Mononuclear cell (primary cell): ENCODE data around the gene ARHGAP25. TPM values are rescaled to one million over a fixed set of nuclear protein-coding genes. Genes with fewer than 3 reads are reported as not detected.

Source experiments
- H3K27me3 ChIP-seq: 2 replicates; pipeline ENCODE4 v1.6.0; 2011; ENCODE audit warnings: low read length, control low read depth; ENCODE audit not compliant: insufficient read depth
- H3K4me1 ChIP-seq: 2 replicates; pipeline ENCODE4 v1.5.1; 2011; ENCODE audit warnings: mild to moderate bottlenecking, low read length, control low read depth; ENCODE audit not compliant: insufficient read depth
- H3K4me3 ChIP-seq: 2 replicates; pipeline ENCODE4 v1.5.1; 2011; ENCODE audit warnings: mild to moderate bottlenecking, low read length, moderate library complexity
- H3K9me3 ChIP-seq: 2 replicates; pipeline ENCODE4 v1.5.1; 2011; ENCODE audit warnings: low read depth, mild to moderate bottlenecking, control low read depth, low read length
- total RNA-seq: library from RNA; depleted of rRNA; stranded (reverse); fragments of >200 nt; gene quantifications from one replicate; pipeline ENCODE4 v1.2.3, GENCODE V29; 2012

Gene ARHGAP25
- total RNA-seq, 1 donor, result 28.2 TPM

DNA sequence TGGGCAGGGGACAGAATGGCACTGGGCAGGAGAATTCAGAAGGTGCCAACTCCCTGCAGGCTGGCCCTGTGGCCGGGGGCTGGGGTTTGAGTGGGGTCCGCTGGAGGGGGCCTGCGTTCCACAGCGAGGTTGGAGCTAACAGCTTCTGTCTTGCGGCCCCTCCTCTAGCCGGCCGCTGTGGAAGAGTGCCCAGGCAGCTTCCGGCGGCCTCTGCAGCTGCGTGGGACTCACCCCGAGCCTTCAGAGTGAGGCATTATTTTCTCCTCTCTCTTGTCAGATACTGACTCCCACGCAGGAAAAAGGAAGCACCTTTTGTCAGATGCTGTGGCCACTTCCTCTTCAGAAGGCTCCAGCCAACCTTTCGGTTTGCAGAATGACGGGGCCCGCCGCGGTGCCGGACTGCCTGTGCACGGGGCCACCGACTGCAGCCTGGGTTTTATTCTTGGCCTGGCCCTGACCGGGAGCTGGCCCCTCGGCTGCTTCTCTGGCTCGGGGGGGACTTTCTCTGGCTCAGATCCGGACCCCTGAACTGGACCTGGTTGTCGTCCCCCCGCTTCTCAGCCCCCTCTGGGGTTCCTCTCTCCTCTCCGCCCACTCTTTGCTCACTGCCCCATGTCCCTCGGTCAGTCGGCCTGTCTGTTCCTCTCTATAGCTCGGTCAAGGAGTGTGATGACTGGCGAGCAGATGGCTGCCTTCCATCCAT is 40.1 kb downstream of the ARHGAP25 start:
- Histone ChIP-seq H3K4me3 (peak overlapping the region; percentile 61), H3K27me3 (no peaks in the 10 kb centered on the region), H3K9me3 (no peaks in the 10 kb centered on the region), H3K4me1 (peaks cover 86% of the 10 kb centered on the region)

DNA sequence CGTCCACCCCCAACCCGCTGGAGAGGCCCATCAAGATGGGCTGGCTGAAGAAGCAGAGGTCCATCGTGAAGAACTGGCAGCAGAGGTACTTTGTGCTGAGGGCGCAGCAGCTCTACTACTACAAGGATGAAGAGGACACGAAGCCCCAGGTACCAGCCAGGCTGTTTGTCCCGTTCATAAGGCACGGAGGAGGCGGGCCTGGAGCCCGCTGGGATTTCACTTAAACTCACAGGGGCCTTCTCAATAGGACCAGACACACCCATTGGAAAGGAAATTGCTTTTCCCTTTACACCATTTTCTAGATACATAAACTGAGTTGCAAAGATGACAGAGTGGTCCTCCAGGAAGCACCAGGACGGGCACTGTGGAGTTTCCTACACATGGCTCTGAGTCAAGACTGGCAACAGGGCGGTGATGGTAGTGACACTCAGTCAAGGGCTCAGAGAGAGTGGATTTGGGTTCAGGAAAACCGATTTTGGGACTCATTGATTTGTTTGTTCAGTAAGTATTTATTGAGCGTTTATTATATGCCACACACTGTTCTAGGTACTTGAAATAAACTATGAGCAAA is 40.7 kb downstream of the ARHGAP25 start:
- Histone ChIP-seq H3K4me3 (peak overlapping the region; percentile 61), H3K27me3 (no peaks in the 10 kb centered on the region), H3K4me1 (peaks cover 86% of the 10 kb centered on the region), H3K9me3 (no peaks in the 10 kb centered on the region)

GRCh38 chr2:68776124-68776523 is 41.5 kb downstream of the ARHGAP25 start:
- Histone ChIP-seq H3K4me3 (peak overlapping the region; percentile 61), H3K9me3 (no peaks in the 10 kb centered on the region), H3K27me3 (no peaks in the 10 kb centered on the region), H3K4me1 (peaks cover 86% of the 10 kb centered on the region)

- Histone ChIP-seq H3K4me3 (peak overlapping the region; percentile 8), H3K9me3 (no peaks in the 10 kb centered on the region), H3K4me1 (peaks cover 86% of the 10 kb centered on the region), H3K27me3 (no peaks in the 10 kb centered on the region)
Observed at GRCh38 chr2:68779595-68779994, 45.0 kb downstream of the ARHGAP25 start.

DNA sequence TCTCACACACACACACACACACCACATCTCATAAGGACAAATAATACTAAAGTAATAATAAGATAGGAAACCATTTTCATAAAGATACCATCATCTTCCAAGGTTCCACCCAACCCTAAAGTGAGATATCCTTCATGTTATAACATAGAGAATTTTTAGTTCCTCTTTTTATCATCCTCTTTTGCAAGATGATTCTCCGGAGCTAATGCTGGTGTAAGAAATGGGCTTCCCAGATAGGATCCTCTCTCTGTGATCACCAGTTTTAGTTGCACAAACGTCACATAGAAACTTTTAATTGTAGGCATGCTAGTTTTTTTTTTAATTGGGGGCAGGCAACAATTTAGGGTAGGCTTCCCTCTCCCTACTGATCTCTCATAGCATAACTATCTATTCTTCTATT is 49.6 kb downstream of the ARHGAP25 start:
- Histone ChIP-seq H3K9me3 (no peaks in the 10 kb centered on the region), H3K4me3 (no peak overlapping the region), H3K27me3 (no peaks in the 10 kb centered on the region), H3K4me1 (peaks cover 92% of the 10 kb centered on the region)

DNA sequence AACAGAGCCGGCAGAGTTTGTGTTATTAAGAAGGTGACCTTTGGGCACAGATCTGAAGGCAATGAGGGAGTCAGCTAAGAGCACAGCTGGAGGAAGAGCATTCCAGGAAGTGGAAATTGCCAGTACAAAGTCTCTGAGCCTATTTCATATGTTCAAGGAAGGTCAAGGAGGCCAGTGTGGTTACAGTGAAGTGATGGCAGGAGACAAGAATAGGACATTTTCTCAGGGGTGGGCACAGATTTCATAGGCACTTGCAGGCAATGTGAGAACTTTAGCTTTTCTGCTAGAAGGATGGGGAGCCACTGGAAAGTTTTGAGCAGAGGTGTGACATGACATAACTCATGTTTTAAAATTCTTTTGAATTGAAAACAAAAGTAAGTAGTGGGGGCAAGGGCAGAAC is 50.3 kb downstream of the ARHGAP25 start:
- Histone ChIP-seq H3K4me1 (peaks cover 92% of the 10 kb centered on the region), H3K9me3 (no peaks in the 10 kb centered on the region), H3K27me3 (no peaks in the 10 kb centered on the region), H3K4me3 (no peak overlapping the region)

- H3K4me3 ChIP-seq, result no peak overlapping the region
- H3K27me3 ChIP-seq, result no peaks in the 10 kb centered on the region
- peaks cover 88% of the 10 kb centered on the region for H3K4me1 ChIP-seq
- H3K9me3 ChIP-seq, result no peaks in the 10 kb centered on the region
Observed at GRCh38 chr2:68787356-68787755, 52.7 kb downstream of the ARHGAP25 start.

DNA sequence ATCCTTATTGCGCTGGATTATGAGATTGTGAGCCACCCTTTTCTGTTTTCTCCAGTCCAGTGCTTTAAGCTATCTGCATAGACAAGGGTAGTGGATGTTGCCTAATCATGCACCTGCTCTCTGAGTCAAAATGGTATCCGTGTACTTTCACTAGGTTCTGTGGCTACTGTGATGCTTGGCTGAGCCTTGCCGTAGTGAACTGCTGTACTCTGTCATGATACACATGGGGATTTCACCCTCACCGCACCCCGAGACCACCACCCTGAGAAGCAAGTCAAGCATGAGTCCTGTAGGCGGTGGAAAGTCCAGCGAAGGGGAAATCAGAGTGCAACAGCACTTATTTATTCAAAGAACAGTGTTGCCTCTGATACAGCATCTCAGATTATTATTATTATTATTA is 55.0 kb downstream of the ARHGAP25 start:
- Histone ChIP-seq H3K27me3 (no peaks in the 10 kb centered on the region), H3K9me3 (no peaks in the 10 kb centered on the region), H3K4me3 (no peak overlapping the region), H3K4me1 (peaks cover 77% of the 10 kb centered on the region)

- H3K4me1 ChIP-seq, result peaks cover 74% of the 10 kb centered on the region
Observed at GRCh38 chr2:68790600-68790999, 56.0 kb downstream of the ARHGAP25 start.

DNA sequence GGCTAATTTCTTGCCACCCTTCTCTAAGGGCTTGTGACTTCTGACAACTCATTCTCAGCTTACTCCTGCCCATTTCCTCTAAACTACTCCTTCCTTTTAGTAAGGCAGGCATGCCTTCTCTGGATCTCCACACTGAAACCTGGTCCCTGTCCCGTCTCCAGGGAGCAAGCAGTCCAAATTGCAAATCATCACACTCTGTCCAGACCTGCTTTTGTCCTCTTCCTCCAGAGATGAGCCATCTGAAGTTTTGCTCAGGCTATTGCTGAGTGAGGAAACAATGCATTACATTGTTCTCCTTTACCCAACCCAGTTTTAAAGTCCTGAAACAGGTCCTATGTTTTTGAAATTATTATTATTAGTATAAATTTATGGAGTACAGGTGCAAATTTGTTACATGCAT is 57.3 kb downstream of the ARHGAP25 start:
- Histone ChIP-seq H3K9me3 (no peaks in the 10 kb centered on the region), H3K4me3 (no peak overlapping the region), H3K27me3 (no peaks in the 10 kb centered on the region), H3K4me1 (peaks cover 75% of the 10 kb centered on the region)

More at GRCh38 chr2:68790600-68790999, 56.0 kb downstream of the ARHGAP25 start:
- Histone ChIP-seq H3K27me3 (no peaks in the 10 kb centered on the region), H3K4me3 (no peak overlapping the region), H3K9me3 (no peaks in the 10 kb centered on the region)

GRCh38 chr2:68792751-68793150 is 58.1 kb downstream of the ARHGAP25 start:
- Histone ChIP-seq H3K9me3 (no peaks in the 10 kb centered on the region), H3K4me1 (peaks cover 75% of the 10 kb centered on the region), H3K4me3 (no peak overlapping the region), H3K27me3 (no peaks in the 10 kb centered on the region)

DNA sequence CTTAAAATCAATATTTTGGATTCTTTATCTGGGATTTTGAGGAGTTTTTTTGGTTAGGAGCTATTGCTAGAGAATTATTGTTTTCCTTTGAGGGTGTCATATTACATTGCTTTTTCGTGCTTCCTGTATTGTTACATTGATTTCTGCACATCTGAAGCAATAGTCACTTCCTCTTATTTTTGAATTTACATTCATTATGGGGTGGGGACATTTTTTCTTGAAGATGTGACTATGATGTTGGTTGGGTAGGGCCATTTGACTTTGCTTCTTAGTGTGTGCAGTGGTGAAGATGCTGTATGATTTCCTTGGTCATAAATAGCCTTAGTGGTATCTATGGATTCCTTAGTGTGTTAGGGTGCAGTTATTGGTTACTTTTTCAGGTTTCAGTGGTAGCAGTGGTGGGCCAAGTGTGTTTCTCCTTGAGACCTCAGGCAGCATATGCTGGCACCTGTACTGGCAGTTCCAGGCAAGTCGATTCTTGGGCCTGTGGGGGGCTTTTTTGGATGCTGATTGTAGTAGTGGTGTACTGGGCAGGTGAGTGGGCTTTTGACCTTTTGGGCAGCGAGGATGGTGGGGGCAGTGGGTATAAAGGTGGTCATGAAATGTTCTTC is 61.8 kb downstream of the ARHGAP25 start:
- H3K4me1 ChIP-seq, result peaks cover 77% of the 10 kb centered on the region
- H3K9me3 ChIP-seq, result no peaks in the 10 kb centered on the region

DNA sequence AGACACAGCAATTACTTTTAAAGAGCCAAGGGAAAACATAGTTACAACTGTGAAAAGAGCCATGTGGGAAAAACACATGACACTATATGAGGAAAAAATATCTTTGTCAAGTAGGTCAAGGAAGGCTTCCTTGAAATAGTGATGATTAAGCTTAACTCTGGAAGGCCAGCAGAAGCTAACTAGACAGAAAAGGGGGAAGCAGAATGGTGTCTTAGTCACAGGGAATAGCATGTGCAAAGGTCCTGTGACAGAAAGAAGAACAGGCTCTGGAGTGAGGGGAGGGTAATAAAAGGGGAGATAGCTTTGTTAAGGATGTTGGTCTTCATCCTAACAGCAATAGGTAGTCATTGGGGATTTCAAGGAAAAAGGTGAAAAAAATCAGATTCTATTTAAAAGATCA is 64.0 kb downstream of the ARHGAP25 start:
- Histone ChIP-seq H3K9me3 (no peaks in the 10 kb centered on the region), H3K4me3 (no peak overlapping the region), H3K27me3 (no peaks in the 10 kb centered on the region), H3K4me1 (peaks cover 86% of the 10 kb centered on the region)

More for the DNA sequence above, 61.8 kb downstream of the ARHGAP25 start:
- H3K27me3 ChIP-seq, result no peaks in the 10 kb centered on the region
- no peak overlapping the region for H3K4me3 ChIP-seq

- Histone ChIP-seq H3K27me3 (no peaks in the 10 kb centered on the region), H3K9me3 (no peaks in the 10 kb centered on the region), H3K4me3 (no peak overlapping the region), H3K4me1 (peaks cover 87% of the 10 kb centered on the region)
Observed at GRCh38 chr2:68799140-68800026, 64.8 kb downstream of the ARHGAP25 start.

- H3K4me3 ChIP-seq, result no peak overlapping the region
- no peaks in the 10 kb centered on the region for H3K9me3 ChIP-seq
- no peaks in the 10 kb centered on the region for H3K27me3 ChIP-seq
- peaks cover 82% of the 10 kb centered on the region for H3K4me1 ChIP-seq
Observed at GRCh38 chr2:68800027-68800401, 65.4 kb downstream of the ARHGAP25 start.
